Activated CD8-positive, alpha-beta memory T cell treated with anti-CD3 and anti-CD28 coated beads for 1 hour (primary cell): ENCODE data around the gene MATR3.
"Not testable (repeated sequence)": the region's sequence is repeated elsewhere in the genome, so short reads cannot be mapped to it uniquely, and the experiment has no call there.

Experiments used
- DNase-seq, 2 donors: peaks; one replicate each; pipeline ENCODE4 v3.0.0-alpha.2; 2020; ENCODE audit warnings: low read depth in 1 of 2; ENCODE audit errors: extremely low read depth in 1 of 2

Gene MATR3, protein sequence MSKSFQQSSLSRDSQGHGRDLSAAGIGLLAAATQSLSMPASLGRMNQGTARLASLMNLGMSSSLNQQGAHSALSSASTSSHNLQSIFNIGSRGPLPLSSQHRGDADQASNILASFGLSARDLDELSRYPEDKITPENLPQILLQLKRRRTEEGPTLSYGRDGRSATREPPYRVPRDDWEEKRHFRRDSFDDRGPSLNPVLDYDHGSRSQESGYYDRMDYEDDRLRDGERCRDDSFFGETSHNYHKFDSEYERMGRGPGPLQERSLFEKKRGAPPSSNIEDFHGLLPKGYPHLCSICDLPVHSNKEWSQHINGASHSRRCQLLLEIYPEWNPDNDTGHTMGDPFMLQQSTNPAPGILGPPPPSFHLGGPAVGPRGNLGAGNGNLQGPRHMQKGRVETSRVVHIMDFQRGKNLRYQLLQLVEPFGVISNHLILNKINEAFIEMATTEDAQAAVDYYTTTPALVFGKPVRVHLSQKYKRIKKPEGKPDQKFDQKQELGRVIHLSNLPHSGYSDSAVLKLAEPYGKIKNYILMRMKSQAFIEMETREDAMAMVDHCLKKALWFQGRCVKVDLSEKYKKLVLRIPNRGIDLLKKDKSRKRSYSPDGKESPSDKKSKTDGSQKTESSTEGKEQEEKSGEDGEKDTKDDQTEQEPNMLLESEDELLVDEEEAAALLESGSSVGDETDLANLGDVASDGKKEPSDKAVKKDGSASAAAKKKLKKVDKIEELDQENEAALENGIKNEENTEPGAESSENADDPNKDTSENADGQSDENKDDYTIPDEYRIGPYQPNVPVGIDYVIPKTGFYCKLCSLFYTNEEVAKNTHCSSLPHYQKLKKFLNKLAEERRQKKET

DNA sequence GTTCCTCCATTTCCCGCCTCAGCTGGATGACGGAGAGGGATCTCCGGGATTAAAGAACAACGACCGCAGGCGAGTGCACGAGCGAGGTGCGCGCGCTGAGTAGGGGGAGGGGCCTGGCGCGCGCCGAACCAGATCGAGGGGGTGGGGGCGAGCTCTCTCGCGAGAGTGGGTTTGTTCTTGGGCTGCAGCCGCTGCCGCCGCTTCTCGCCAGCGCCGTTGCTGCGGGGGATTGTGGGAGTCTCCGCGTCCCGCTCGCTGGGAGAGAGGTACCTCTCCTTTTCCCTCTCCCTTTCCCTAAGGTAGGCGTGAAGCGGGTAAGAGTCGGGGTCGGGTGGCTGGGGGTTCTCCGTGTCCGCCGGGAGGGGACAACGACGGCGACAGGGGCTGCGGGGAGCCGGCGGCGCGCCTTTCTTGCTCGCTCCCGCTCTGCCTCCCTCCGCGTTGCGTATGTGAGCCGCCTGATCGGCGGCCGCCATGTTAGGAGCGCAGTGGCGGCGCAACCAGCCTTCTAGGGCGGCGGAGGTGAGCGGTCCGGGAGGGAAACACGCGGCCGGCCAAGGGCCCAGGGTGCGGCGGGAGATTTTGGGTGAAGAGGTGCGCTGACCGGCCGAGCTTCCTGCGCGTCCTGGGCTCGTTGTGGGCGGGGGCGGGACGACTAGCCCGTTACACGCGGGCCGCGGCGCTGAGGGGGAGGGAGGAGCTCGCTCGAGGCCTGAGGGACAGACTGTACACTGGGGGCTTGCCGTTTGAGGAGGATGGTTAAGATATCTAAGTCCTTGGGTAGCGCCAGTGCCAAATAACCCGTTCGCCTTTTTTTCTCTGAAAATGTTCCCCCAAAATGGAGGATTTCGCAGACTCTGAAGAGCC lies at the start of gene MATR3:
Gene MATR3, plus strand, starts transcription at position 234 of the 867 bp plus-strand sequence. CDS start 13,676 bp downstream, outside the sequence.
- DNase-seq, result peak; percentile 79 to 89

DNA sequence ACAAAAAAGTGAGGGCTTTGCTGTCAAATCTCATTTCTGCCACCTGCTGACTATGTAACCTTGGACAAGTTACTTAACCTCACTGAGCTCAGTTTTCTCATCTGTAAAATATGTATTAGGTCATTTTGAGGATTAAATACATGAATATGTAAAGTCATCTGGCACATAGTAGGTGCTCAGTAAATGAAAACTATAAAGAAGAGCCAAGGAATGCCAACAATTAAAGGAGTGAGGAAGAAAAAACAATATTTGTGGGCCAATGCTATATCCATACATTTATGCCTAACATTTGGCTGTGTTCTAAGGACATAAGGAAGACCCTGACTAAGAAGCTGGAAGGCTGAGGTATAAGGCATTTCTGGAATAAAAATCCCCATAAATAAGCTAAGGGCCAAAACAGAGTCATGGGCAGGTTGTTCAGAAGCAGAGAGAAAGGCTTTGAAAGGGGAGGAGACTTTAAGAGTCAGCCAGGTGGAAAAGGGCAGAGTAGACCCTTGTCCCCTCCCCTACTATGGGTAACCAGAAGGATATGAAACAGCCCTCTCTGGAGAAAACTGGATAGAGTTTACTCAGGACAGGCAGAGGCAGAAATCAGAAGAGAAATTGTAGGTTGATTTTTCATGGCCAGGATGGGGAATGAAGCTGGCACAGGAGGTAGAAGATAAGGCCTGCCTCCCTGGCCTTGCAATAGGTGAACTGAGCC lies 47.8 kb upstream of the MATR3 start:
- no peak for DNase-seq

DNA sequence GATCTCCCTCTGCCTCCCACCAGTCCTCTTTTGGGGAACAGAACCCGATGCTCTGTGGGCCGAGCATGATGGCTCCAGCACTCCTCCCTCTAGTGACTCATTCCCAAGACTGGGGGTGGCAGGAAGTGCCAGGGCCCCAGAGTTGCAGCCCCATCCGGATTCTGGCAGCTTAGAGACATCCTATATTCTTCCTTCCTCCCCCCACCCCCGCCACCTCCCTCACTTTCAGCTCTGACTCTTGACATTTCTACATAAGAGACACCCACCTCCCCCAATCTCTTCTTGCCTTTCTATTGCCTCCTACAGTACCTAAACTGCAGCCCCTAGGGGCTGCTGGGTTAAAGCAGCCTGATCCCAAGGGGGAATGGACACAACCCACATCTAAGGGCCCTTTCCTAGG lies 47.1 kb upstream of the MATR3 start:
- no peak for DNase-seq

DNA sequence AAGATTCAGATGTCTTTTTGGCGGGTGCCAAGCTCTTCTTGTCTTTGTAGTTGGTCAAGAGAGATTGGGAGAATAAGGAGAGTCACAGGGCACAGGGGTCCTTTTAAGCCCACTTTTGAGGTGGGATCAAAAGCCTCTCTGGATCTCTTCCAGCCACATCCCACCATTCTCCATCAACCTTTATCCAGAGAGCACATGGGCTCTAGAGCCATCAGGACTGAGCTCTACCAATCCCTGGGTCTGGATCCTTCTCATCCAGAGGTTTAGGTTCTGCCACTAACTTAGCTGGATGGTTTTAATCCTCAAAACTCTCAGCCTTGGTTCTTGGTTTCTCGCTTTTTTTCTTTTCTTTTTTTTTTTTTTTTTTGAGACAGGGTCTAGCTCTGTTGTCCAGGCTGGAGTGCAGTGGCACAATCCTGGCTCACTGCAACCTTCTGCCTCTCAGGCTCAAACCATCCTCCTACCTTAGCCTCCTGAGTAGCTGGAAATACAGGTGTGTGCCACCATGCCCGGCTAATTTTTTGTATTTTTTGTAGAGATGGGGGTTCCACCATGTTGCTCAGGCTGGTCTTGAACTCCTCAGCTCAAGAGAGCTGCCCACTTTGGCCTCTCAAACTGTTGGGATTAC lies 44.6 kb upstream of the MATR3 start:
- no peak for DNase-seq

DNA sequence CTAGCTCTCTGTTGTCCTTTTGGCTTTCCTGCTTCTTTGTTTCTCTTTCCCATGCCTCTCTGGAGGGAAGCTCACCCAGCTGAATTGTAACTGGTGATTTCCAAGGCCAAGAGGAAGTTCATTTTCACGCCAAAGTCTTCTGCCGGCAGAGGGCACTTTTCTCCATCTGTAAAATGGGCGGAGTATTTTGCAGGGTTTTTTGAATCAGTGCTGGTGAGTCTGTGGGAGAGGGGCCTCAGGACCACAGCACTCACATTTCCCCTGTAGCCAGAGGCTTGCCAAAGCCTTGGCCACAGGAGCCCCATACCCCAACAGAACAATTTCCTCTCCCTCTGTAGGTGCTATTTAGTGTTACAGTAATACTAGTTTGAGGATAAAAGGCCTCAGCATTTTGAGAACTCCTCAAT lies 42.3 kb upstream of the MATR3 start:
- no peak for DNase-seq

DNA sequence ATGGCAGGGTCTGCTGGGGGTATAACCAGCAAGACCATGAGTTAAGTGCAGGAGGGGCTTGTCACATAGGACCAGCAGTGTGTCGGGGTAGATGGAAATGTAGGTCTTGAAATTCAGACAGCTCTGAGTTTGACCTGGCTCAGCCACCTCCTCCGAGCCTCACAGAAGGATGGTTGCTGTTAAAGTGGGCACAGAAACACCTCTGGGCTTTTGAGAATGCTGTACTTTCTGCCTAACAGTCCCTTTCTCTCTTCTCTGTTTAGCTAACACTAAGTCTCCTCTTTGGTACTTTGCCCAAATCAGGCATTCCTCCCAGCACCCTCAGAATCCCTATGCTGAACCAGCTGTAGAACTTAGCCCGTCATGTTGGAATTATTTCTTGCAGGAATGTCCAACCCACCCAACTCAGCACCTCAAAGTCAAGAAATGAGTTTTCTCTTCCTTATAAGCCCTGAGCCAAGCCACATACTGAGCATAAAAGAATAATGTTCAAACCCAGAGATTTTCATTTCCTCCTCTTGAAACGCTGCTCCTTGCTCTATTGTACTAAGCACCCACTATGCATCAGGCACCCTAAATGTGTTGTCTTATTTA lies 41.7 kb upstream of the MATR3 start:
- no peak for DNase-seq

DNA sequence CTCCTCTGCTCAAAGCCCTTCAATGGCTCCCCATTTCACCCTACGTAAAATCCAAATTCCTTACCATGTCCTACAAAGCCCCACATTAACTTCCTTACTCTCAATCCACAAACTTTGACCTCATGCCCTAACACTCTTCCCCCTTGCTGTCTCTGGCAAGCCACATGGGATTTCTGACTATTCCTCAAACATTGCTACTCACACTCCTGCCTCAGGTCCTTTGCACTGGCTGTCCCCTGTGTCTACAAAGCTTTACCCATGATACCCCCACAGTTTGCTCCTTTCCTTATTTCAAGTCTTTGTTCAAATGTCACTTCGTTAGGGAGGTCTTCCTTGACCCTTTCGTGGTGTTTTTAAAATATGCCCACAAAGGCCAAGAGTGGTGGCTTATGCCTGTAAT lies 40.4 kb upstream of the MATR3 start:
- DNase-seq, result no peak

DNA sequence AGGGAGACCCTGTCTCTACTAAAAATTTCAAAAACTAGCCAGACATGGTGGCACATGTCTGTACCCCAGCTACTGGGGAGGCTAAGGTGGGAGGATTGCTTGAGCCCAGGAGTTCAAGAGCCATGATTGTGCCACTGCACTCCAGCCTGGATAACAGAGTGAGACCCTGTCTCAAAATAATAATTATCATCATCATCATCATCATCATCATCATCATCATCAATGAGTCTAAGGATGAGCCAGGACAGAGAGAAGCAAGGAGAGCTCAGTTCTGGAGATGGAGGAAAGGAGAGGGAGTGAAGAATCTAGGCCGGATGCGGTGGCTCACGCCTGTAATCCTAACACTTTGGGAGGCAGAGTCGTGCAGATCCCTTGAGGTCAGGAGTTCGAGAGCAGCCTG lies 36.7 kb upstream of the MATR3 start:
- no peak for DNase-seq

DNA sequence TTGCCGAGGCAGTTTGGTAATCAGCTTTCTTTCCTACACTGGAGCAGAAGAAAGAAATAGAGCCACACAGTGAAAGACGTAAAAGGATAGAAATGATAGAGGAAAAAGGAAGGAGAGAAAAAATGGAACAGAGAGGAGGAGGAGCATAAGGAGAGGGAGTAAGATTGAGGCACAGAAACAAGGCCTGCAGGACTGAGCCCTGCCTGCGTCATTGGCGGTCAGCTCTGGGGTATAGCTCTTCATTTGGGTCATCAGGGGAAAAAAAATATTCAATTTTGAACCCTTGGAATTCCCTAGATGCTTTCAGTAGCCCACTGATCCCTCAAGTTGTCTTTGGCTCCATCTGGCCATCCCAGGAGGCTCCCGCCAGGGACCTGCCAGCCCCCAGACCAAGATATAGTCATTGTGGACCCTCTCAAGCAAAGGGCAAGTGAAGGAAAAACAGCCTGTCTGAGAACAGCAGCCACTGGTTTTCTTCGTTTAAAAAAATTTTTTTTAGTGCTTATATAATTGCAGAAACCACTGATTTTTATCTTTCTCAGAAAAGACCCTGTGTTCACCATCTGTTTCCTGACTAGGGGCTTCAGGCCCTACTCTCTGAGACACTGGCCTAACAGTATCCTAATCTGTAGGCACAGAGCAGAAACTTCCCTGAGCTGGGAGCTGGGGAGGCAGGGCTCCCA lies 31.3 kb upstream of the MATR3 start:
- DNase-seq, result no peak

DNA sequence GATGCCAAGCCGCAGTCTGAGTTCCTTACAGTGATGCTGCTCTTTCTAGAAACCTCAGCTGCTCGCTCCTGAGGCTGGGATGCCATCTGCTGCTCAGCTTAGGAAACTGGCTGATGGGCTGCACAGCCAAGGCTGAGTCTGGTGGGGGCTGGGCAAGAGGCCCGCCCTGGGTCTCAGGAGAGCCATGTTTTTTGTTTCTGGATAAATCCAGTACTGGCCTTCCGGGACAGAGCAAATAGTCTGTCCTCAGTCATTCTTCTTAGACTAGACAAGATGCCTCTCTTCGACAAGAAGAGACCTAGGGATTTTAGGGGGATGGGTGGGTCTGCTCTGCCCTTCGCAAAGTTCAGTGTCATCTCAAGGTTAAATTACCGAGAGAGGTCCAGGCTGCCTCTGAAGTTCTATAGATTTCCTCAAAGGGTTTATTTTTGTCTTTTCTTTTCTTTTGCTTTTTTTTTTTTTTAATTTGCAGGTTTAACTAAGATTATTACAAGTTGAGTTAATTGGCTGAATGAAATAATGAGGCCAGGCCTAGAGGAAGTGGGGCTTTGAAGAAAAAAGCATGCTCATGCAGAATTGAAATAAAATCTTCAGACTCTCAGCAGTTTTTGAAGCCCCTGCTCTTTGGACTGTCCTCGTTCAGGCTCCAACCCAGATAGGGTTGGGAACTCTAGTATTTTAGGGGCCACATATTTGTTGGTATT lies 30.6 kb upstream of the MATR3 start:
- peak in 1 of 2 donors; percentile 35 for DNase-seq

DNA sequence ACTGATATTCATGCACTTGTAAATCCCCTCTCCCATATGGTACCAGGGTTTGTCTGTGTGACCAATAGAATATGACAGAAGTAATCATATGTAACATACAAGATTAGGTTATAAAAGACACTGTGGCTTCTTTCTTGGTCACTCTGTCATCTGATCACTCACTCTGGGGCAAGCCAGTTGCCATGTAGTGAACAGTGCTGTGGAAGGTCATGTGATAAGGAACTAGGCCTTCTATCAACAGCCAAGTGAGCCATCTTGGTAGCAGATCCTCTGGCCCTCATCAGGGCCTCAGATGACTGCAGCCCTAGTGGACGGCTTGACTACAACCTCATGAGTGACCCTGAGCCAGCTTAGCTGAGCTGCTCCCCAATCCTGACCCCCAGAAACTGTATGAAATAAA lies 30.0 kb upstream of the MATR3 start:
- no peak for DNase-seq

DNA sequence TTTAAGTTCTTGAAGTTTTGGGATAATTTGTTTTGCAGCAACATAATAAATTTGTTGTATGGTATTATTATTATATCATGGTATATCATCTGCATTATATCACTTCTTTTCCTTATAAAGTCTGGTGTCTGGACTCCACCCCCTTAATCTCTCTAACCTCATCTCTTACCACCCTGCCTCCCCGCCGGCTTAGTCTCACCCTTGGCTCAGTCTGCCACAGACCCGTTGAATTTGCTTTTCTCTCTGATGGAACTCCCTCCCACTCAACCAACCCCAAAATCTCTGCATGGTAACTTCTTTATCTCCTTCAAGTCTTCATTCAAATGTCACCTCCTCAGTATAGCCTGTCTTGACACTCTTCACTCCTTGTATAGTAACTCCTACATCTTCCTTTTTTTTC lies 29.6 kb upstream of the MATR3 start:
- no peak for DNase-seq

DNA sequence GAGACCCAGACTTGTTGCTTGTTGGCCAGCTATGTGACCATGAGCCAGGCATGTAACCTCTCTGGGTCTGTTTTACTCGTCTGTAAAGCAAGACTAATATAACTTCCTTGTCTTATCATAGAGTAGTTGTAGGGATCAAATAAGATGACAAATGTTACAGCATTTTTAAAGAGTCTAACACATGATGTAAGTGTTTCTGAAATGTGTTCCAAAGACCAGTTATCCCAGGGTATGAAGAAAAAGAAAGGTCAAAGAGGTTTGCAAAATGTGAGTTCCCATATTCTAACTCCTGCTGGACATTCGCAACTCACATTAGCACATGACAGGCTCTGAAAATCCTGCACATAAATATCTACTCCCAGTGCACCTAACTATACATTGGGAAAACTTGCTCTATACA lies 28.5 kb upstream of the MATR3 start:
- no peak for DNase-seq

DNA sequence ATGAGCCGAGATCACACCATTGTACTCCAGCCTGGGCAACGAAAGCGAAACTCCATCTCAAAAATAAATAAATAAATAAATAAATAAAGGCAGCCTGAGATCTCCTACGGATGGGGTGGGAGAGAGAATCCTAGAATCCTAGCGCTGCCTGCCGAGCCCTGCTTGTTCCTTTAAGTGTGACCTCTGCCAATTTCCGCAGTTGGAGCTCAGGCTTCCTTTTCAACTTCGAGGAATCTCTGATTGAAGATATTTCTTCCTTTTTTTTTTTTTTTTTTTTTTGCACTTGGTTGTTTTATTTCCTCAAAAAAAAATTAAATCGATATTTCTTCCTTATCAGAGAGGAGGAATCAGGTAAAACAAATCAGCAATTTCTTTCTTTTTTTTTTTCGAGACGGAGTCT lies 27.3 kb upstream of the MATR3 start:
- no peak for DNase-seq

DNA sequence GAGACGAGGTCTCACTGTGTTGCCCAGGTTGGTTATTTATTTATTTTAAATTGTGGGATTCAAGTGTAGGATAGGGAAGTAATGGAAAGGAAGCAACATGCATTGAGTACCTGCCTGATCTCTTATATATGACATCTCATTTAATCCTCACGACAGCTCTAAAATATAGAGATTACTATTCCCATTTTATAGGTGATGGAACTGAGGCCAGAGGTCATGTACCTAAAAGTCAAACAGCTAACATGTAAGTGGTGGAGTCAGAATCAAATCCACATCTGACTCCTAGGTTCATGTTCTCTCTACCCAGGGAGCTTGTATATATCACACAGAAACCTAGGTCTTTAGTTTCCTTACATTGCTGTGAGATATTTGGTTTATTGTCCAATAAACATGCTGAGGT lies 26.1 kb upstream of the MATR3 start:
- no peak for DNase-seq

DNA sequence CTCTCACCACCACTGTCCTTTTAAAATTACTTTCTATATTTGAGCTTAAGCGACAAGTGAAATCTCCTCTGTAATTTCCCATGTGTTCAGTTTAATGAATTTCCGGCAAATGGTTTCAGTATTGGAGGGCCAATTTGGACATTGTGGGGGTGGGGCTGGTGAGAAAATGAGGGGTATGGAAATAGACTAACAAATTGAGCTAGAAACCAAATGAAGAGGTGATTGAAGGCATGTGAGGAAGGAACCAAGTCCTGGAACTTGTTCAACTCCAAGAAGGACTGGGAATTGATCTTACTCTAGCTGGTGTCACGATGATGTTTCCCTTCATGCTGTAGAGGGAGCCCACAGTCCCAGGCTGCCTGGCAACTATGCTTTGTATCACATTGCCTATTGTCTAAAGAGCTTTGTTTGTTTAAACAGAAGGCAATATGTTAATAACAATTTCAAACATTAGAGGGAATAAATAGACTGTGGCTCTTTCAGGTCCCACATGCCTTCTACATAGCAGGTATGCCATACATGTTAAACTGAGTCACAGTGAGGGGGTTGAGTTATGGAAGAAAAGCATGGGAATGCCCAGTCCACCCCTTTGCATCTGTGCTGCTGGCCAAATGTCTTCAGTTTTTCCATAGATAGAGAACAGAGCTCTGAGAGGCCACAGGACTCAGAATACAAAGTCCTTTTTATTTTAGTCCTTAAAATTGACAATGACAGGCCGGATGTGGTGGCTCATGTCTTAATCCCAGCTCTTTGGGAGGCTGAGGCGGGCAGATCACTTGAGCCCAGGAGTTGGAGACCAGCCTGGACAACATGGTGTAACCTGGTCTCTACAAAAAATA lies 25.0 kb upstream of the MATR3 start:
- no peak for DNase-seq

DNA sequence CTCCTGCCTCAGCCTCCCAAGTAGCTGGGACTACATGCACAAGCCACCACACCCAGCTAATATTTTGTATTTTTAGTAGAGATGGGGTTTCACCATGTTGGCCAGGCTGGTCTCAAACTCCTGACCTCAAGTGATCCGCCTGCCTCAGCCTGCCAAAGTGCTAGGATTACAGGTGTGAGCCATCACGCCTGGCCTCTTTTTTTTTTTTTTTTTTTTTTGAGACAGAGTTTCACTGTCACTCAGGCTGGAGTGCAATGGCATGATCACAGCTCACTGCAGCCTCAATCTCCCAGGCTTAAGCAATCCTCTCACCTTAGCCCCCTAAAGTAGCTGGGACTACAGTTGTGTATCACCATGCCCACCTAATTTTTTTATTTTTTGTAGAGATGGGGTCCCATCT lies 22.8 kb upstream of the MATR3 start:
- not testable (repeated sequence) for DNase-seq
